Effector memory CD4-positive, alpha-beta T cell (primary cell): ENCODE data around the gene MECP2.
A peak's percentile ranks its signal among the peaks of the same experiment; 100 is the strongest.

Experiments
- DNase-seq, 3 donors: peaks; one replicate each; pipeline ENCODE4 v3.0.0-alpha.2; 2020
- H3K27ac ChIP-seq: 2 replicates; pipeline ENCODE4 v1.7.0; 2013; ENCODE audit warnings: mild to moderate bottlenecking, low read length, moderate library complexity; ENCODE audit not compliant: insufficient read depth, poor library complexity, severe bottlenecking
- H3K27me3 ChIP-seq: replicated peaks from 2 replicates; pipeline ENCODE4 v1.7.0; 2013; ENCODE audit warnings: mild to moderate bottlenecking, low read length; ENCODE audit not compliant: insufficient read depth, control insufficient read depth, poor library complexity, severe bottlenecking
- H3K36me3 ChIP-seq: 2 replicates; pipeline ENCODE4 v1.7.0; 2013; ENCODE audit warnings: mild to moderate bottlenecking, low read length, moderate library complexity; ENCODE audit not compliant: control insufficient read depth, insufficient read depth
- H3K4me1 ChIP-seq: 2 replicates; pipeline ENCODE4 v1.7.0; 2013; ENCODE audit warnings: low read length, mild to moderate bottlenecking; ENCODE audit not compliant: control insufficient read depth, insufficient read depth, poor library complexity, severe bottlenecking
- H3K4me3 ChIP-seq: 2 replicates; pipeline ENCODE4 v1.7.0; 2013; ENCODE audit warnings: low read length, low read depth, mild to moderate bottlenecking; ENCODE audit not compliant: insufficient read depth, poor library complexity, severe bottlenecking
- H3K9me3 ChIP-seq: 2 replicates; pipeline ENCODE4 v1.7.0; 2013; ENCODE audit warnings: mild to moderate bottlenecking, low read length, moderate library complexity; ENCODE audit not compliant: control insufficient read depth

MECP2 gene

GRCh38 chrX:154092371-154092770, 5.1 kb downstream of the MECP2 start:
- Histone ChIP-seq H3K27me3 (no peaks in the 10 kb centered on the region), H3K36me3 (peaks cover 9% of the 10 kb centered on the region), H3K4me1 (peaks cover 28% of the 10 kb centered on the region), H3K27ac (peak overlapping the region; percentile 51), H3K4me3 (no peak overlapping the region), H3K9me3 (no peaks in the 10 kb centered on the region)
- no peak for DNase-seq

GRCh38 chrX:154091678-154092077, 5.8 kb downstream of the MECP2 start:
- Histone ChIP-seq H3K4me1 (peaks cover 28% of the 10 kb centered on the region), H3K36me3 (peaks cover 9% of the 10 kb centered on the region), H3K4me3 (no peak overlapping the region), H3K27me3 (no peaks in the 10 kb centered on the region), H3K27ac (no peak overlapping the region), H3K9me3 (no peaks in the 10 kb centered on the region)
- peak in 1 of 3 donors; percentile 8 for DNase-seq

- Histone ChIP-seq H3K36me3 (peaks cover 9% of the 10 kb centered on the region), H3K27me3 (no peaks in the 10 kb centered on the region), H3K9me3 (no peaks in the 10 kb centered on the region), H3K4me3 (no peak overlapping the region), H3K4me1 (peaks cover 28% of the 10 kb centered on the region), H3K27ac (no peak overlapping the region)
- no peak for DNase-seq
Measured at GRCh38 chrX:154090731-154091130, 6.8 kb downstream of the MECP2 start.

- no peak overlapping the region for H3K4me3 ChIP-seq
- H3K9me3 ChIP-seq = no peaks in the 10 kb centered on the region
- H3K4me1 ChIP-seq = peaks cover 11% of the 10 kb centered on the region
- no peak for DNase-seq
- no peaks in the 10 kb centered on the region for H3K27me3 ChIP-seq
- H3K27ac ChIP-seq = no peak overlapping the region
- H3K36me3 ChIP-seq = peaks cover 4% of the 10 kb centered on the region
Measured at GRCh38 chrX:154084449-154085300, 12.8 kb downstream of the MECP2 start.

GRCh38 chrX:154083126-154083517, 14.4 kb downstream of the MECP2 start:
- peak overlapping the region; percentile 45 for H3K27ac ChIP-seq
- no peak for DNase-seq

DNA sequence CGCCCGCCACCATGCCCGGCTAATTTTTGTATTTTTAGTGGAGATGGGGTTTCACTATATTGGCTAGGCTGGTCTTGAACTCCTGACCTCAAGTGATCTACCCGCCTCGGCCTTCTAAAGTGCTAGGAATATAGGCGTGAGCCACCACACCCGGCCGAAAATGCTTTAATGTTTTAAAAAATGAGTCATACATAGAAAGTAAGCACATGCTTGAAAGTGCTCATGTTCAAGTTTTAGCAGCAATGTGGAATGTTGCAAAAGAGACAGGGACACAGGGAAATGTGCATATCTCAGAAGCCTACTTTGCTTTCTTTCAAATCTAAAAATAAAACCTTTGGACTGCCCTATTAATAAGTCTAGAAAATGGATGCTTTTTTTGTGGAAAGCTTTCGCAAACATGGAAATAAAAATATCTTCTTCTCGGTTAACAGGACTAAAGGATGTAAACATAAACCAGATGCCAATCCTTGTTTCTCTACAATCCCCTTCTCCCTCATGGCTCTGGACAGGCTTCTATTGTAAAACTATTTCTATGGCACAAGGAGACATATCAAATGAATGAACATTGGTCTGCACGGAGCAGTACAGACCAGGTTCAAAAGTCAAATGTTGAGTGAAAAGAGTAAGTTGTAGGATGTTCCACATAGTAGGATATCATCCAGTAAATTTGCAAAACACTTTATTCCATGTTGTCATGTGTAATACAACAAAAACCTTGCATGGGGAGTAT, 15.0 kb downstream of the MECP2 start:
- Histone ChIP-seq H3K27me3 (no peaks in the 10 kb centered on the region), H3K4me3 (no peak overlapping the region), H3K4me1 (peaks cover 11% of the 10 kb centered on the region), H3K27ac (peak overlapping the region; percentile 45), H3K9me3 (no peaks in the 10 kb centered on the region), H3K36me3 (no peaks in the 10 kb centered on the region)
- no peak for DNase-seq

More at GRCh38 chrX:154083126-154083517, 14.4 kb downstream of the MECP2 start:
- H3K4me1 ChIP-seq = peaks cover 11% of the 10 kb centered on the region
- no peaks in the 10 kb centered on the region for H3K27me3 ChIP-seq
- no peak overlapping the region for H3K4me3 ChIP-seq
- no peaks in the 10 kb centered on the region for H3K9me3 ChIP-seq
- H3K36me3 ChIP-seq = peaks cover 4% of the 10 kb centered on the region

GRCh38 chrX:154077101-154077500, 20.4 kb downstream of the MECP2 start:
- Histone ChIP-seq H3K27me3 (no peaks in the 10 kb centered on the region), H3K4me1 (peaks cover 4% of the 10 kb centered on the region), H3K27ac (no peak overlapping the region), H3K9me3 (no peaks in the 10 kb centered on the region), H3K36me3 (no peaks in the 10 kb centered on the region), H3K4me3 (no peak overlapping the region)
- no peak for DNase-seq

GRCh38 chrX:154074199-154074598, 23.3 kb downstream of the MECP2 start:
- Histone ChIP-seq H3K4me1 (peaks cover 4% of the 10 kb centered on the region), H3K9me3 (no peaks in the 10 kb centered on the region), H3K27me3 (no peaks in the 10 kb centered on the region), H3K36me3 (no peaks in the 10 kb centered on the region), H3K27ac (no peak overlapping the region), H3K4me3 (no peak overlapping the region)
- no peak for DNase-seq

DNA sequence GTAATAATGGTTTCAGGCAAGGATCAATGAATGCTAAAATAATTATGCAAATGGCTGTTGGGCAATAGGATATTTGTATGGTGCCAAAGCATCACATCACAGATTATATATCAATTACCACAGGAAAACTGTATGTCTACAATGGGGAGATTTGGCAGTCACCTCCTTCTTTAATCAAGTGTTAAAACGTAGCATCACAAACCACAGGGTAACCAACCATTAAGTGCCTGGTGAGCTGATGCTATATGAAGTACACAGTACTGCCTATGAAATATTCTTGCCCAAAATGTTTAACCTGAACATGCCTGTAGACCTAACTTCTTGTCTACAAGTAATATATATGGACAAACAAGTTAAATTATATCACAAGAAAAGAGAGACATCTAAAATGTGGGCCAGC, 25.3 kb downstream of the MECP2 start:
- Histone ChIP-seq H3K9me3 (no peaks in the 10 kb centered on the region), H3K27me3 (no peaks in the 10 kb centered on the region), H3K4me1 (peaks cover 6% of the 10 kb centered on the region), H3K36me3 (no peaks in the 10 kb centered on the region), H3K4me3 (no peak overlapping the region), H3K27ac (no peak overlapping the region)
- DNase-seq = no peak

GRCh38 chrX:154068560-154068959, 29.0 kb downstream of the MECP2 start:
- Histone ChIP-seq H3K27ac (no peak overlapping the region), H3K4me1 (peaks cover 7% of the 10 kb centered on the region), H3K36me3 (no peaks in the 10 kb centered on the region), H3K4me3 (no peak overlapping the region), H3K27me3 (no peaks in the 10 kb centered on the region), H3K9me3 (no peaks in the 10 kb centered on the region)
- DNase-seq = no peak
